Mammary epithelial cell (primary cell): ENCODE data around the gene PDLIM1.

Source experiments
- CTCF ChIP-seq, 2 donors: IDR thresholded peaks in 1 of 2; conservative IDR thresholded peaks in 1 of 2; 2 replicates each; pipeline ENCODE4 v1.5.1; 2011 to 2012; ENCODE audit warnings: inconsistent platforms in 2 of 2, low read length in 2 of 2, mild to moderate bottlenecking in 2 of 2, control low read depth in 1 of 2, low read depth in 1 of 2; ENCODE audit not compliant: insufficient read depth in 1 of 2; ENCODE audit errors: extremely low read depth in 1 of 2
- EZH2 ChIP-seq: IDR thresholded peaks from 2 replicates; pipeline ENCODE4 v1.6.1; 2012; ENCODE audit warnings: low read length, inconsistent platforms, borderline replicate concordance

GRCh38 chr10:95201736-95202135, 89.1 kb downstream of the PDLIM1 start:
- TF ChIP-seq CTCF (conservative IDR thresholded peaks at IDR 0.05 in 1 of 2, IDR thresholded peaks at IDR 0.05 in 1 of 2; ENCODE audit: extremely low read depth in 1 of 2, insufficient read depth in 1 of 2, low read depth in 1 of 2, low read length in 2 of 2) (peak; percentile 78 to 81), EZH2 (no peak)
